Measurements from ENCODE around the gene RERG. TPM values are rescaled to one million over a fixed set of nuclear protein-coding genes. Genes with fewer than 3 reads are reported as not detected.

The RERG gene
- polyA plus RNA-seq, 1 donor from 2014 or later, result 0.87 TPM

GRCh38 chr12:15179672-15180071, 41.5 kb downstream of the RERG start:
- TF ChIP-seq SMC3 (conservative IDR thresholded peaks at IDR 0.05; ENCODE audit: poor library complexity) (no peak), TAF1 (IDR thresholded peaks at IDR 0.05; ENCODE audit: low read depth) (no peak), REST (IDR thresholded peaks at IDR 0.05; ENCODE audit: borderline replicate concordance) (no peak), EP300 (conservative IDR thresholded peaks at IDR 0.05; ENCODE audit: poor library complexity, severe bottlenecking) (no peak), RAD21 (conservative IDR thresholded peaks at IDR 0.05) (no peak), EZH2 (IDR thresholded peaks at IDR 0.05; ENCODE audit: borderline replicate concordance, insufficient read depth, low read length, poor library complexity, severe bottlenecking) (no peak), MXI1 (conservative IDR thresholded peaks at IDR 0.05; ENCODE audit: poor library complexity, severe bottlenecking) (no peak), CTCF (IDR thresholded peaks at IDR 0.05; ENCODE audit: poor library complexity, severe bottlenecking) (no peak), POLR2AphosphoS5 (IDR thresholded peaks at IDR 0.05) (no peak)
- Histone ChIP-seq H2AFZ (ENCODE audit: low read depth, low read length) (no peak overlapping the region), H4K20me1 (ENCODE audit: insufficient read depth) (no peaks in the 10 kb centered on the region), H3K36me3 (ENCODE audit: insufficient read depth, low read length) (no peaks in the 10 kb centered on the region), H3K79me2 (replicated peaks; ENCODE audit: insufficient read depth, low read length) (no peaks in the 10 kb centered on the region), H3K9me2 (ENCODE audit: insufficient read depth, low read length) (no peaks in the 10 kb centered on the region), H3K4me3 (ENCODE audit: low read length) (no peak overlapping the region), H3K9ac (ENCODE audit: low read length) (no peak overlapping the region), H3K27ac (ENCODE audit: low read length) (no peak overlapping the region), H3K9me3 (ENCODE audit: low read length) (no peaks in the 10 kb centered on the region), H3F3A (ENCODE audit: insufficient read depth, low read length, poor library complexity, severe bottlenecking) (no peaks in the 10 kb centered on the region), H3K27me3 (ENCODE audit: insufficient read depth, low read depth, low read length) (no peaks in the 10 kb centered on the region), H3K4me2 (ENCODE audit: low read length) (no peak overlapping the region)

- no peak overlapping the region for H3K4me3 ChIP-seq (ENCODE audit: low read length)
- H3K27me3 ChIP-seq (ENCODE audit: insufficient read depth, low read depth, low read length), result no peaks in the 10 kb centered on the region
- no peaks in the 10 kb centered on the region for H3K9me3 ChIP-seq (ENCODE audit: low read length)
- no peak overlapping the region for H3K4me2 ChIP-seq (ENCODE audit: low read length)
- no peak for TF ChIP-seq TAF1 (IDR thresholded peaks at IDR 0.05; ENCODE audit: low read depth)
- no peak for TF ChIP-seq MXI1 (conservative IDR thresholded peaks at IDR 0.05; ENCODE audit: poor library complexity, severe bottlenecking)
- TF ChIP-seq REST (IDR thresholded peaks at IDR 0.05; ENCODE audit: borderline replicate concordance), result no peak
- TF ChIP-seq CTCF (IDR thresholded peaks at IDR 0.05; ENCODE audit: poor library complexity, severe bottlenecking), result no peak
- TF ChIP-seq POLR2AphosphoS5 (IDR thresholded peaks at IDR 0.05), result no peak
- no peak for TF ChIP-seq EP300 (conservative IDR thresholded peaks at IDR 0.05; ENCODE audit: poor library complexity, severe bottlenecking)
- TF ChIP-seq SMC3 (conservative IDR thresholded peaks at IDR 0.05; ENCODE audit: poor library complexity), result no peak
- no peak for TF ChIP-seq EZH2 (IDR thresholded peaks at IDR 0.05; ENCODE audit: borderline replicate concordance, insufficient read depth, low read length, poor library complexity, severe bottlenecking)
- no peak for TF ChIP-seq RAD21 (conservative IDR thresholded peaks at IDR 0.05)
- no peaks in the 10 kb centered on the region for H3K9me2 ChIP-seq (ENCODE audit: insufficient read depth, low read length)
- H3K9ac ChIP-seq (ENCODE audit: low read length), result no peak overlapping the region
- no peaks in the 10 kb centered on the region for H3K79me2 ChIP-seq (replicated peaks; ENCODE audit: insufficient read depth, low read length)
- H4K20me1 ChIP-seq (ENCODE audit: insufficient read depth), result no peaks in the 10 kb centered on the region
- no peak overlapping the region for H2AFZ ChIP-seq (ENCODE audit: low read depth, low read length)
- H3F3A ChIP-seq (ENCODE audit: insufficient read depth, low read length, poor library complexity, severe bottlenecking), result no peaks in the 10 kb centered on the region
- H3K27ac ChIP-seq (ENCODE audit: low read length), result no peak overlapping the region
- no peaks in the 10 kb centered on the region for H3K36me3 ChIP-seq (ENCODE audit: insufficient read depth, low read length)
These were observed 48.1 kb downstream of the RERG start for GRCh38 chr12:15173142-15173541.

Measured in neural cell (in vitro differentiated cells).